Liver (tissue), 3 donors: ENCODE data around the gene SPDYE4.

Experiments
- CTCF ChIP-seq: fragments of 150-350 bp; IDR thresholded peaks from 2 replicates; pipeline ENCODE4 v1.5.1; 2017; ENCODE audit warnings: improper control_type of control experiment, low read depth, low read length; ENCODE audit not compliant: missing input control
- JUND ChIP-seq, 2 donors: IDR thresholded peaks; 2 replicates each; pipeline ENCODE4 v1.6.1; 2016; ENCODE audit warnings: antibody characterized with exemption in 2 of 2
- MAX ChIP-seq: IDR thresholded peaks from 2 replicates; pipeline ENCODE4 v1.6.1; 2016; ENCODE audit warnings: antibody characterized with exemption
- RAD21 ChIP-seq, 2 donors: IDR thresholded peaks; 2 replicates each; pipeline ENCODE4 v1.6.1; 2016; ENCODE audit warnings: antibody characterized with exemption in 2 of 2, mild to moderate bottlenecking in 2 of 2
- REST ChIP-seq: IDR thresholded peaks from 2 replicates; pipeline ENCODE4 v1.6.1; 2016; ENCODE audit warnings: antibody characterized with exemption, mild to moderate bottlenecking
- SP1 ChIP-seq: IDR thresholded peaks from 2 replicates; pipeline ENCODE4 v1.6.1; 2018; ENCODE audit warnings: antibody characterized with exemption, mild to moderate bottlenecking
- TAF1 ChIP-seq: conservative IDR thresholded peaks from 2 replicates; pipeline ENCODE4 v1.6.1; 2016; ENCODE audit warnings: antibody characterized with exemption, mild to moderate bottlenecking
- YY1 ChIP-seq: IDR thresholded peaks from 2 replicates; pipeline ENCODE4 v1.6.1; 2016; ENCODE audit warnings: antibody characterized with exemption, mild to moderate bottlenecking
- donor health status: healthy.
- donor health status: healthy.

DNA sequence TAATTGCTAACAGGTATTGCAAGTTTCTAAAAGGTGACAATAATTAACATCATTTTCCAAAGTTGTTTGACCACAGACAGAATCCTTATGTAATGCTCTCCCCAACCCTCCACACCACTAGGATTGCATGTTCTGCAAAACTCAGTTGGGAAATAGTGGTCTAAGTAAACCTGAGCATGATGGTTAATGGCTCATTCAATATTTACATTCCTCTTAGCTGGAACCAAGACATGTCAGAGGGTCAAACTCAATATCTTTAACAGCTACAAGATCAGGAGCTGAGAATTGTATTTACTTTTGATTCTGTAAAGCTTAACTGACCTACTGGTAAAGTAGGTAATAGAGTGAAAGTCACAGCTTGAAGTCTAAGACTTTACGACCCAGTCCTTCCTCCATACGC, 30.7 kb upstream of the SPDYE4 start:
- TF ChIP-seq CTCF = no peak
- TF ChIP-seq MAX = no peak
- no peak for TF ChIP-seq RAD21 (IDR thresholded peaks at IDR 0.05)
- TF ChIP-seq REST = no peak
- TF ChIP-seq JUND (IDR thresholded peaks at IDR 0.05) = no peak
- TF ChIP-seq YY1 = no peak
- no peak for TF ChIP-seq TAF1
- no peak for TF ChIP-seq SP1
